HCT116 (cell line): ENCODE measurements around the gene SNX3.

ENCODE experiments used
- ATF3 ChIP-seq: IDR thresholded peaks from 2 replicates; pipeline ENCODE4 v1.6.1; 2012
- CBX3 ChIP-seq: IDR thresholded peaks from 2 replicates; pipeline ENCODE4 v1.6.1; 2012; ENCODE audit warnings: low read depth
- EGR1 ChIP-seq: IDR thresholded peaks from 2 replicates; pipeline ENCODE4 v1.6.1; 2012; ENCODE audit warnings: low read depth
- EZH2 ChIP-seq: fragments of 200-600 bp; sonication (generic); IDR thresholded peaks from 2 replicates; pipeline ENCODE4 v1.6.1; 2017; ENCODE audit warnings: antibody characterized with exemption, mixed run types
- EZH2phosphoT487 ChIP-seq: fragments of 200-600 bp; IDR thresholded peaks from 2 replicates; pipeline ENCODE4 v1.6.1; 2018; ENCODE audit warnings: antibody characterized with exemption, borderline replicate concordance
- POLR2A ChIP-seq: IDR thresholded peaks from 2 replicates; pipeline ENCODE4 v1.7.0; 2011; ENCODE audit warnings: borderline replicate concordance; ENCODE audit not compliant: insufficient read depth, insufficient read length; ENCODE audit errors: extremely low read depth
- POLR2AphosphoS5 ChIP-seq: IDR thresholded peaks from 2 replicates; pipeline ENCODE4 v1.6.1; 2011; ENCODE audit warnings: mild to moderate bottlenecking, low read depth, low read length, moderate library complexity
- RAD21 ChIP-seq: IDR thresholded peaks from 2 replicates; pipeline ENCODE4 v1.6.1; 2012; ENCODE audit warnings: low read depth, mild to moderate bottlenecking
- SP1 ChIP-seq: IDR thresholded peaks from 2 replicates; pipeline ENCODE4 v1.6.1; 2012; ENCODE audit warnings: low read depth
- SRF ChIP-seq: IDR thresholded peaks from 2 replicates; pipeline ENCODE4 v1.6.1; 2012; ENCODE audit warnings: low read depth
- TCF7L2 ChIP-seq: IDR thresholded peaks from 2 replicates; pipeline ENCODE4 v1.7.0; 2011; ENCODE audit warnings: borderline replicate concordance, inconsistent platforms; ENCODE audit not compliant: insufficient read depth, insufficient read length; ENCODE audit errors: extremely low read depth
- ZFX ChIP-seq: fragments of 450-650 bp; IDR thresholded peaks from 2 replicates; pipeline ENCODE4 v1.6.1; 2017
- ZNF274 ChIP-seq: fragments of 200-500 bp; sonication (Bioruptor generic); IDR thresholded peaks from 2 replicates; pipeline ENCODE4 v1.6.1; 2014; ENCODE audit warnings: mild to moderate bottlenecking, low read depth, low read length, inconsistent platforms
- TF ChIP-seq, protein P1 (sequence below), 3 experiments: fragments of 200-600 bp in 1 of 3; sonication (generic) in 1 of 3; IDR thresholded peaks in 2 of 3; conservative IDR thresholded peaks in 1 of 3; 2 replicates each; pipeline ENCODE4 v1.5.1; 2012 to 2017; ENCODE audit warnings: low read depth in 2 of 3, low read length in 2 of 3, antibody characterized with exemption in 1 of 3, borderline replicate concordance in 1 of 3, control low read depth in 1 of 3, mild to moderate bottlenecking in 1 of 3, mixed read lengths in 1 of 3, mixed run types in 1 of 3, moderate library complexity in 1 of 3; ENCODE audit not compliant: insufficient read depth in 1 of 3

GRCh38 chr6:108179741-108180140 lies 81.1 kb downstream of the SNX3 start:
- TF ChIP-seq, protein P1, sequence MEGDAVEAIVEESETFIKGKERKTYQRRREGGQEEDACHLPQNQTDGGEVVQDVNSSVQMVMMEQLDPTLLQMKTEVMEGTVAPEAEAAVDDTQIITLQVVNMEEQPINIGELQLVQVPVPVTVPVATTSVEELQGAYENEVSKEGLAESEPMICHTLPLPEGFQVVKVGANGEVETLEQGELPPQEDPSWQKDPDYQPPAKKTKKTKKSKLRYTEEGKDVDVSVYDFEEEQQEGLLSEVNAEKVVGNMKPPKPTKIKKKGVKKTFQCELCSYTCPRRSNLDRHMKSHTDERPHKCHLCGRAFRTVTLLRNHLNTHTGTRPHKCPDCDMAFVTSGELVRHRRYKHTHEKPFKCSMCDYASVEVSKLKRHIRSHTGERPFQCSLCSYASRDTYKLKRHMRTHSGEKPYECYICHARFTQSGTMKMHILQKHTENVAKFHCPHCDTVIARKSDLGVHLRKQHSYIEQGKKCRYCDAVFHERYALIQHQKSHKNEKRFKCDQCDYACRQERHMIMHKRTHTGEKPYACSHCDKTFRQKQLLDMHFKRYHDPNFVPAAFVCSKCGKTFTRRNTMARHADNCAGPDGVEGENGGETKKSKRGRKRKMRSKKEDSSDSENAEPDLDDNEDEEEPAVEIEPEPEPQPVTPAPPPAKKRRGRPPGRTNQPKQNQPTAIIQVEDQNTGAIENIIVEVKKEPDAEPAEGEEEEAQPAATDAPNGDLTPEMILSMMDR (IDR thresholded peaks at IDR 0.05 in 2 of 3, conservative IDR thresholded peaks at IDR 0.05 in 1 of 3; ENCODE audit: borderline replicate concordance in 1 of 3, insufficient read depth in 1 of 3, low read depth in 2 of 3, low read length in 2 of 3): no peak
- TF ChIP-seq ATF3: no peak
- no peak for TF ChIP-seq SRF
- TF ChIP-seq CBX3: no peak
- no peak for TF ChIP-seq EZH2phosphoT487
- no peak for TF ChIP-seq TCF7L2
- no peak for TF ChIP-seq POLR2AphosphoS5
- TF ChIP-seq POLR2A: no peak
- no peak for TF ChIP-seq EGR1
- TF ChIP-seq ZNF274: no peak
- no peak for TF ChIP-seq ZFX
- TF ChIP-seq RAD21: no peak
- no peak for TF ChIP-seq EZH2
- TF ChIP-seq SP1: no peak
